ENCODE data around the gene DMD. TPM values are rescaled to one million over a fixed set of nuclear protein-coding genes. Genes with fewer than 3 reads are reported as not detected.

DMD gene
- total RNA-seq, 1 donor from 2014 or later: 30.6 TPM

- Histone ChIP-seq H3K4me2 (no peak overlapping the region), H3K4me1 (no peaks in the 10 kb centered on the region), H3K9me3 (ENCODE audit: low read depth) (no peaks in the 10 kb centered on the region), H3K36me3 (no peaks in the 10 kb centered on the region), H3K79me2 (ENCODE audit: low read depth) (no peaks in the 10 kb centered on the region), H3K9ac (no peak overlapping the region), H4K20me1 (ENCODE audit: low read depth) (no peaks in the 10 kb centered on the region), H3K27ac (no peak overlapping the region), H2AFZ (replicated peaks) (no peak overlapping the region), H3K27me3 (no peaks in the 10 kb centered on the region), H3F3A (ENCODE audit: low read depth) (no peaks in the 10 kb centered on the region), H3K4me3 (no peak overlapping the region)
- Mint-ChIP-seq H3K9me3 (no peaks in the 10 kb centered on the region), H3K36me3 (no peaks in the 10 kb centered on the region), H3K4me1 (peaks cover 3% of the 10 kb centered on the region), H3K4me3 (no peak overlapping the region), H3K27ac (no peak overlapping the region), H3K27me3 (ENCODE audit: insufficient read depth, low read depth) (no peaks in the 10 kb centered on the region)
- TF ChIP-seq EZH2phosphoT487 (IDR thresholded peaks at IDR 0.05) (no peak), EZH2 (IDR thresholded peaks at IDR 0.05) (no peak), CTCF (IDR thresholded peaks at IDR 0.05) (no peak)
- DNase-seq (ENCODE audit: low spot score): no peak
Observed at GRCh38 chrX:32010212-32010611, 1201.1 kb downstream of the DMD start.

GRCh38 chrX:31993637-31994036 lies 1217.7 kb downstream of the DMD start:
- Mint-ChIP-seq H3K27ac (no peak overlapping the region), H3K36me3 (peaks cover 3% of the 10 kb centered on the region), H3K4me3 (no peak overlapping the region), H3K9me3 (peaks cover 4% of the 10 kb centered on the region), H3K27me3 (ENCODE audit: insufficient read depth, low read depth) (no peaks in the 10 kb centered on the region), H3K4me1 (no peaks in the 10 kb centered on the region)
- Histone ChIP-seq H3K27ac (no peak overlapping the region), H2AFZ (replicated peaks) (no peak overlapping the region), H3F3A (ENCODE audit: low read depth) (no peaks in the 10 kb centered on the region), H3K9ac (no peak overlapping the region), H4K20me1 (ENCODE audit: low read depth) (no peaks in the 10 kb centered on the region), H3K79me2 (ENCODE audit: low read depth) (no peaks in the 10 kb centered on the region), H3K4me3 (no peak overlapping the region), H3K9me3 (ENCODE audit: low read depth) (no peaks in the 10 kb centered on the region), H3K27me3 (no peaks in the 10 kb centered on the region), H3K4me2 (no peak overlapping the region), H3K36me3 (no peaks in the 10 kb centered on the region), H3K4me1 (no peaks in the 10 kb centered on the region)
- DNase-seq (ENCODE audit: low spot score): no peak
- TF ChIP-seq EZH2 (IDR thresholded peaks at IDR 0.05): no peak
- TF ChIP-seq EZH2phosphoT487 (IDR thresholded peaks at IDR 0.05): no peak
- no peak for TF ChIP-seq CTCF (IDR thresholded peaks at IDR 0.05)

- no peak overlapping the region for H3K9ac ChIP-seq
- Mint-ChIP-seq H3K4me3 (no peak overlapping the region), H3K27ac (no peak overlapping the region), H3K36me3 (peaks cover 8% of the 10 kb centered on the region), H3K27me3 (ENCODE audit: insufficient read depth, low read depth) (no peaks in the 10 kb centered on the region), H3K9me3 (peaks cover 13% of the 10 kb centered on the region), H3K4me1 (no peaks in the 10 kb centered on the region)
- H3K4me3 ChIP-seq: no peak overlapping the region
- no peaks in the 10 kb centered on the region for H3F3A ChIP-seq (ENCODE audit: low read depth)
- no peak overlapping the region for H2AFZ ChIP-seq (replicated peaks)
- no peak overlapping the region for H3K27ac ChIP-seq
- no peaks in the 10 kb centered on the region for H3K36me3 ChIP-seq
- no peak overlapping the region for H3K4me2 ChIP-seq
- TF ChIP-seq CTCF (IDR thresholded peaks at IDR 0.05) (peak; percentile 8), EZH2 (IDR thresholded peaks at IDR 0.05) (no peak)
- H3K79me2 ChIP-seq (ENCODE audit: low read depth): no peaks in the 10 kb centered on the region
- no peaks in the 10 kb centered on the region for H3K9me3 ChIP-seq (ENCODE audit: low read depth)
- no peaks in the 10 kb centered on the region for H3K4me1 ChIP-seq
- no peak for DNase-seq (ENCODE audit: low spot score)
- no peaks in the 10 kb centered on the region for H4K20me1 ChIP-seq (ENCODE audit: low read depth)
- no peaks in the 10 kb centered on the region for H3K27me3 ChIP-seq
Observed at GRCh38 chrX:31988975-31989374, 1222.4 kb downstream of the DMD start.

All from neural progenitor cell (in vitro differentiated cells).